ENCODE results near the gene STRIP2. TPM values are rescaled to one million over a fixed set of nuclear protein-coding genes. Genes with fewer than 3 reads are reported as not detected.

STRIP2 gene
- total RNA-seq, 1 experiment from 2014 or later: 9.9 TPM

- H3K79me2 ChIP-seq (ENCODE audit: insufficient read depth, low read length): no peaks in the 10 kb centered on the region
- H2AFZ ChIP-seq (ENCODE audit: low read length): no peak overlapping the region
- Mint-ChIP-seq H3K36me3 (ENCODE audit: insufficient read depth in 1 of 3, low read depth in 3 of 3) (0 out of 7 replicates have a peak, but pooled peaks cover 0 to under 1% (median 0%) of the 10 kb centered on the region in 3 experiments), H3K27me3 (ENCODE audit: low read depth) (no peaks in the 10 kb centered on the region; the same call in 1 of the 2 replicates), H3K9me3 (no peaks in the 10 kb centered on the region), H3K27ac (no peak overlapping the region), H3K4me3 (no peak overlapping the region), H3K4me1 (no peaks in the 10 kb centered on the region)
- no peak overlapping the region for H2BK5ac ChIP-seq (ENCODE audit: insufficient read length, low read length)
- TF ChIP-seq CTCF (conservative IDR thresholded peaks at IDR 0.05): no peak
- H4K5ac ChIP-seq (ENCODE audit: insufficient read length, low read depth, low read length): no peak overlapping the region
- no peak overlapping the region for H3K4ac ChIP-seq (ENCODE audit: low read depth, low read length)
- no peak overlapping the region for H3K56ac ChIP-seq (ENCODE audit: insufficient read length, low read depth, low read length)
- no peak overlapping the region for H2BK120ac ChIP-seq (ENCODE audit: low read depth, low read length, poor library complexity, severe bottlenecking)
- H3T11ph ChIP-seq (ENCODE audit: low read length): no peak overlapping the region
- H2AK5ac ChIP-seq (ENCODE audit: insufficient read length, low read length): no peak overlapping the region
- no CpG with 5 or more reads among the region's 2 CpGs for WGBS (ENCODE audit: extremely low coverage, insufficient read length, low lambda C conversion rate)
- no peak overlapping the region for H4K91ac ChIP-seq (ENCODE audit: insufficient read length, low read depth, low read length)
- H4K20me1 ChIP-seq (ENCODE audit: control insufficient read depth, insufficient read depth, insufficient read length): no peaks in the 10 kb centered on the region
- H3K18ac ChIP-seq (ENCODE audit: insufficient read length, low read depth, low read length): no peak overlapping the region
- H3K79me1 ChIP-seq (ENCODE audit: insufficient read depth, low read depth, low read length, poor library complexity, severe bottlenecking): no peaks in the 10 kb centered on the region
- DNase-seq: no peak
- H3K4me2 ChIP-seq (ENCODE audit: insufficient read depth, insufficient read length, low read length): no peak overlapping the region
- no peaks in the 10 kb centered on the region for H3K9me3 ChIP-seq (ENCODE audit: control insufficient read depth, low read depth, low read length)
- no peak overlapping the region for H4K8ac ChIP-seq (replicated peaks; ENCODE audit: insufficient read length, low read depth, low read length)
- H2BK20ac ChIP-seq (ENCODE audit: low read depth, low read length, poor library complexity, severe bottlenecking): no peak overlapping the region
- no peak overlapping the region for H3K14ac ChIP-seq (ENCODE audit: insufficient read depth, low read length)
- no peak overlapping the region for H3K23ac ChIP-seq (ENCODE audit: insufficient read length, low read depth, low read length)
- no peak overlapping the region for H3K27ac ChIP-seq (ENCODE audit: insufficient read length, low read depth, low read length)
- no peak overlapping the region for H3K9ac ChIP-seq (ENCODE audit: extremely low read depth, insufficient read length, low read length)
- no peaks in the 10 kb centered on the region for H3K4me1 ChIP-seq (ENCODE audit: insufficient read depth, low read length)
- H3K27me3 ChIP-seq (ENCODE audit: insufficient read depth, low read length): no peaks in the 10 kb centered on the region
- no peaks in the 10 kb centered on the region for H3K23me2 ChIP-seq (ENCODE audit: insufficient read length, low read depth, low read length, poor library complexity, severe bottlenecking)
- no peak overlapping the region for H2BK12ac ChIP-seq (ENCODE audit: insufficient read length, low read depth, low read length)
- H2BK15ac ChIP-seq (ENCODE audit: low read depth, low read length): no peak overlapping the region
Measured at GRCh38 chr7:129492391-129492790, 58.2 kb downstream of the STRIP2 start.
